GM12864 (cell line): ENCODE data around the gene NUTM2D.
A peak's percentile ranks its signal among the peaks of the same experiment; 100 is the strongest.
"Not testable (repeated sequence)": the region's sequence is repeated elsewhere in the genome, so short reads cannot be mapped to it uniquely, and the experiment has no call there.

Experiments
- DNase-seq: peaks from one replicate; pipeline ENCODE4 v3.0.0-alpha.2; 2011; ENCODE audit warnings: low read depth
- H3K4me3 ChIP-seq: 2 replicates; pipeline ENCODE4 v1.5.1; 2011; ENCODE audit warnings: mild to moderate bottlenecking, low read depth, low read length, control low read depth
- CTCF ChIP-seq: IDR thresholded peaks from 2 replicates; pipeline ENCODE4 v1.5.1; 2011; ENCODE audit warnings: low read depth, mild to moderate bottlenecking, moderate library complexity, low read length, control low read depth, inconsistent platforms; ENCODE audit errors: missing control alignments

NUTM2D gene

GRCh38 chr10:87342711-87343258 is 14.8 kb upstream of the NUTM2D start:
- H3K4me3 ChIP-seq: peak overlapping the region; percentile 67
- peak; percentile 24 for DNase-seq
- peak; percentile 27 for TF ChIP-seq CTCF

- not testable (repeated sequence) for DNase-seq, H3K4me3 ChIP-seq
These were observed 11.8 kb upstream of the NUTM2D start for GRCh38 chr10:87345743-87346142.

DNA sequence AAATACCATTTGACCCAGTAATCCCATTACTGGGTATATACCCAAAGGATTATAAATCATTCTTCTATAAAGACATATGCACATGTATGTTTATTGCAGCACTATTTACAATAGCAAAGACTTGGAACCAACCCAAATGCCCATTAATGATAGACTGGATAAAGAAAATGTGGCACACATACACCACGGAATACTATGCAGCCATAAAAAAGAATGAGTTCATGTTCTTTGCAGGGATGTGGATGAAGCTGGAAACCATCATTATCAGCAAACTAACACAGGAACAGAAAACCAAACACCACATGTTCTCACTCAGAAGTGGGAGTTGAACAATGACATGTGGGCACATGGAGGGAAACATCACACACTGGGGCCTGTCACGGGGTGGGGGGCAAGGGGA is 7.4 kb upstream of the NUTM2D start:
- not testable (repeated sequence) for H3K4me3 ChIP-seq, DNase-seq

GRCh38 chr10:87352825-87353224 is 4.7 kb upstream of the NUTM2D start:
- DNase-seq, H3K4me3 ChIP-seq: not testable (repeated sequence)

- DNase-seq, H3K4me3 ChIP-seq: not testable (repeated sequence)
These were observed 2.4 kb upstream of the NUTM2D start for GRCh38 chr10:87355110-87355509.

GRCh38 chr10:87358159-87358558 is 615 bp downstream of the NUTM2D start:
- not testable (repeated sequence) for DNase-seq, H3K4me3 ChIP-seq

- not testable (repeated sequence) for H3K4me3 ChIP-seq, DNase-seq
These were observed 12.1 kb downstream of the NUTM2D start for GRCh38 chr10:87369514-87370112.

GRCh38 chr10:87374091-87374490 is 16.5 kb downstream of the NUTM2D start:
- DNase-seq, H3K4me3 ChIP-seq: not testable (repeated sequence)

GRCh38 chr10:87379115-87379514 is 21.6 kb downstream of the NUTM2D start:
- not testable (repeated sequence) for DNase-seq

GRCh38 chr10:87383149-87383857 is 25.8 kb downstream of the NUTM2D start:
- DNase-seq, H3K4me3 ChIP-seq: not testable (repeated sequence)

More at GRCh38 chr10:87379115-87379514, 21.6 kb downstream of the NUTM2D start:
- H3K4me3 ChIP-seq: not testable (repeated sequence)

DNA sequence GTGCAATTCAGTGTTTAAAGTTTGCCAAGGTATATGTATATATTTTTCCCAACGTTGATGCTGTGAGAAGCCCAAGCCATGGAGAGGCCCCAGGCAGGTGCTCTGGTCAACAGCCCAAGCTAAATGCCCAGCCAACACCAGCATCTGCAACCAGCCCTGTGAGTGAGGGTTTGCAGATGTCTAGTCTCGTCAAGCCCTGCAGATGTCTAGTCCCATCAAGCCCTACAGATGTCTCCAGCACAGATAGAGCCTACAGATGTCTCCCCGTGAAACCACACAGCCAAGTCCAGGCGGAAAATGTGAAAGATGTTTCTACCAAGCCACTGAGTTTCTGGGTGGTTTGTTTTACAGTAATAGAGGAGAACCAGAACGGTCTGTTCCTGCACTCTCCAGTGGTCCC is 26.7 kb downstream of the NUTM2D start:
- not testable (repeated sequence) for H3K4me3 ChIP-seq, DNase-seq

DNA sequence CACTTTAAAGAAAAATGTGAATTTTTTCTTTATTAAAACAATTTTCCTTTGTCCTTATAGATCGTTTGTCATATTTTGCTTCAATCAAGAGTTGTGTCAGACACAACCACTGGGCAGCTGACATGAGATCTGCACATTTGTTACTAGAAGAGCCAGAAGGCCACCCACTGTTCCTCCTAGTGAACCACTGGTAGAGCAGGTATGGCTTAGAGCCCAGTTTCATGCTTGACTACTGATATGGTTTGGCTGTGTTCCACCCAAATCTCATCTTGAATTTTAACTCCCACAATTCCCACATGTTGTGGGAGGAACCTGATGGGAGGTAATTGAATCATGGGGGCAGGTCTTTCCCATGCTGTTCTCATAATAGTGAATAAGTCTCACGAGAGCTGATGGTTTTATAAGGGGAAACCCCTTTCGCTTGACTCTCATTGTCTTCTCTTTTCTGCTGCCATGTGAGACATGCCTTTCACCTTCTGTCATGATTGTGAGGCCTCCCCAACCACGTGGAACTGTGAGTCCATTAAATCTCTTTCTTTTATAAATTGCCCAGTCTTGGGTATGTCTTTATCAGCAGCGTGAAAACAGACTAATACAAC is 28.3 kb downstream of the NUTM2D start:
- DNase-seq, H3K4me3 ChIP-seq: not testable (repeated sequence)

DNA sequence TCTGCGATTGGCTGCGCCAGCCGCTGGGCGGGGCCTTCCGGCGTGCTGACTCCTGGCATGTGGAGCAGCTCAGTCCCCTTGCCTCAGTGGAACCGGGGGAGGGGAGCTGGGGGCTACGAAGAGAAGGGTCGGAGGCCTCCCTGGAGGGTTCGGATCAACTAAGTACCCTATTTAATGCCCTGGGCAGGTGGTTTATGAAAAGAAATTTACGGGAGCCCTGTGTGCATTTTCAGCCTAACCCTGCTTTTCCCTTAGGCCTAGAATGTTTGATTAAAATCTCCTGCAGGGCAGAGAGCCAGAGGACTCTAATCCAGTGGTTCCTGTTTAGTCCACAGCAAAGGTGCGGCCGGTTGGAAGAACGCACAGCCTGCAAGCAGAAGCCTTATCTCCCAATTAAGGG is 33.8 kb downstream of the NUTM2D start:
- H3K4me3 ChIP-seq, DNase-seq: not testable (repeated sequence)

- DNase-seq, H3K4me3 ChIP-seq: not testable (repeated sequence)
These were observed 38.7 kb downstream of the NUTM2D start for GRCh38 chr10:87396206-87396605.

DNA sequence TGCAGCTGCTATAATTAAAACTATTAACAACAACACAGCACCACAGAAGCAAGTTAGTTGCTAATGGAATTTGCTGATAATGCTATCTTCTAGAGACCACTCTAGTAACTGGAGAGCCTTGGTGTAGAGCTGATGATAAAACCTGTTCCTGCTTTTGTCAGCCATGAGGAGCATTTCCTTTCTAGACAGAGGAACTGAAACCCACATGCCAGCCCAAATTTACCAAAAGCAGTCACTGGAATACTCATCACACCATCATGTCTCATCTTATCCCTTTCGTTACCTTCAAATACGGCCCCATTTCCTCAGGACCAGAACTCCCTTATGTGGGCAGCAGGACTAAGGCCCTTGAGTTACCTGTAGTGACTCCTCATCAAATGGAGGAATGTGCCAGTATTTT is 40.9 kb downstream of the NUTM2D start:
- DNase-seq, H3K4me3 ChIP-seq: not testable (repeated sequence)

GRCh38 chr10:87407516-87408467 is 50.2 kb downstream of the NUTM2D start:
- H3K4me3 ChIP-seq, DNase-seq: not testable (repeated sequence)

DNA sequence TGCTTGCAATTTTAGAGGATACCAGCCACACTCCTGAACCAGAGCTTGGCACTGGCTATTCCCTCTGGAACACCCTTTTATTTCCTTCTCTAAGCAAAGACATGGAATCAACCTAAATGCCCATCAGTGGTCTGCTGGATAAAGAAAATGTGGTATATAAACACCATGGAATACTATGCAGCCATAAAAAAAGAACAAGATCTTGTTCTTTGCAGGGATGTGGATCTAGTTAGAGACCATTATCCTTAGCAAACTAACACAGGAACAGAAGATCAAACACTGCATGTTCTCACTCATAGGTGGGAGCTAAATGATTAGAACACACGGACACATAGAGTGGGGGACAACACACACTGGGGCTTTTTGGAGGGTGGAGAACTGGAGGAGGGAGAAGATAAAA is 56.4 kb downstream of the NUTM2D start:
- not testable (repeated sequence) for H3K4me3 ChIP-seq, DNase-seq
